Panc1 (cell line): ENCODE results near the gene TGFBRAP1.

Experiments
- CTCF ChIP-seq: fragments of 450-650 bp; IDR thresholded peaks from 2 replicates; pipeline ENCODE4 v1.5.1; 2017; ENCODE audit warnings: mild to moderate bottlenecking
- POLR2AphosphoS5 ChIP-seq: IDR thresholded peaks from 2 replicates; pipeline ENCODE4 v1.6.1; 2012; ENCODE audit warnings: mild to moderate bottlenecking, low read depth, low read length, moderate library complexity
- REST ChIP-seq, 2 experiments: IDR thresholded peaks; 2 replicates each; pipeline ENCODE4 v1.6.1; 2011 to 2012; ENCODE audit warnings: low read depth in 2 of 2, control low read depth in 1 of 2, low read length in 1 of 2, mild to moderate bottlenecking in 1 of 2, moderate library complexity in 1 of 2; ENCODE audit not compliant: insufficient read depth in 1 of 2
- SIN3A ChIP-seq: IDR thresholded peaks from 2 replicates; pipeline ENCODE4 v1.6.1; 2012; ENCODE audit warnings: low read depth, mild to moderate bottlenecking, low read length, moderate library complexity, borderline replicate concordance; ENCODE audit not compliant: insufficient read depth

- TF ChIP-seq POLR2AphosphoS5 (no peak), CTCF (no peak), SIN3A (no peak), REST (IDR thresholded peaks at IDR 0.05; ENCODE audit: insufficient read depth in 1 of 2, low read depth in 2 of 2, low read length in 1 of 2) (no peak)
These were observed 35.7 kb upstream of the TGFBRAP1 start for GRCh38 chr2:105365206-105365605.
